GM20431 (cell line): ENCODE data around the gene CUX1.
"Not testable (repeated sequence)": the region's sequence is repeated elsewhere in the genome, so short reads cannot be mapped to it uniquely, and the experiment has no call there.

Experiments used
- in situ Hi-C: fragments of 300-500 bp; cut with MseI, MboI; formaldehyde crosslinking; loops from one replicate; pipeline ENCODE4 v1.15.0; 2020; ENCODE audit warnings: low sequenced_read_pairs; ENCODE audit not compliant: unreplicated experiment

CUX1 gene

DNA sequence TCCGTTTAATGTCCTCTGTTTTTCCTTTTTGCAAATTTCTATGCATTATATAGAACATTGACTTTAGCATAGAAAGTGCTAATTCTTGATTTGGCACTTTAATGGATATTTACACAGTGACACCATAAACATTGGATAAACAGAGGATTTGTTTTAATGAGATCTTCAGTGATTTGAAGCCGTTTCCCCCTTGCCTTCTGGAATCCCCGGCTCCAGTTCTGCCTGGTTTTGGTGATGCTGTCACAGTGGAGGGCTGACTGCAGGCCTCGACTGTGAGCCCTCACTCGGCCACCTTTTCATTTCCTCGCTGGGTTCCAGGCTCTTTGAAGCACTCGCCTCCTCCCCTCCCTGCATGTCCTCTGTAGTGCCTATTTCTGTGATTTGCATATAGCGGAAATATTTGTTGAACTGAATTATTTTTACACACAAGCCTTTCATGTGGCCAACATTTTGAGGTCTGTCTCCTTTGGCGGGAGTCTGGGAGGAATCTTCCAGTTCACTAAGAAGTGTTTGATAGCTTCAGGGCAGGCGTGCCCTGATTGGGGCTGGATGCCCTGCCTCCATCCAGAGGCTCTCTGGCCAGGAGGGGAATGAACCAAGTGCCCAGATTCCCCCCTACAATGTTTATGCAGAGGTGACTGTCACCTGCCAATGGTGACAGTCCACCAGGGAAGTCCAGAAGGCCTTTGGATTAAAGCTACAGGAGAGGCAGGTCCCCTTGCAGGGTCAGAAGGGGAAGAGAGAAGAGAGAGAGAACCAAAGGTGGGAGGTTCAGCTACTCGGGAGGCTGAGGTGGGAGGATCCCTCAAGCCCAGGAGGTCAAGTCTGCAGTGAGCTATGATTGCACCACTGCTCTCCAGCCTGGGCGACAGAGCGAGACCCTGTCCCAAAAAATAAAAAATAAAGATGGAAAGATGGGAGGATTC is 67.5 kb downstream of the CUX1 start:
- in situ Hi-C loops: no loop called here

GRCh38 chr7:101885597-101885955 is 68.2 kb downstream of the CUX1 start:
- in situ Hi-C loops: no loop called here

DNA sequence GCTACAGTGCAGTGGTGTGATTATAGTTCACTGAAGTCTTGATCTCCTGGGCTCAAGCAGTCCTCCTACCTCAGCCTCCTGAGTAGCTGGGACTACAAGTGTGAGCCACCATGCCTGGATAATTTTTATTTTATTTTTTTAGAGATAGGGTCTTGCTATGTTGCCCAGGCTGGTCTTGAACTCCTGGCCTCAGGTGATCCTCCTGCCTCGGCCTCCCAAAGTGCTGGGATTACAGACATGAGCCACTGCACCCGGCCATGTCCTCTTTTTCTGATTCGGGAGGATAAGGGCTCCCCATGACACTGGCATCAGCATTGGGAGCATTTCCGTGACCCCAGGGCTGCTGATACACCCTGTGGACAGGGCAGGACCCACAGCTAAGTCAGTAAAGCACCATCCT is 69.9 kb downstream of the CUX1 start:
- in situ Hi-C loops: not testable (repeated sequence)

DNA sequence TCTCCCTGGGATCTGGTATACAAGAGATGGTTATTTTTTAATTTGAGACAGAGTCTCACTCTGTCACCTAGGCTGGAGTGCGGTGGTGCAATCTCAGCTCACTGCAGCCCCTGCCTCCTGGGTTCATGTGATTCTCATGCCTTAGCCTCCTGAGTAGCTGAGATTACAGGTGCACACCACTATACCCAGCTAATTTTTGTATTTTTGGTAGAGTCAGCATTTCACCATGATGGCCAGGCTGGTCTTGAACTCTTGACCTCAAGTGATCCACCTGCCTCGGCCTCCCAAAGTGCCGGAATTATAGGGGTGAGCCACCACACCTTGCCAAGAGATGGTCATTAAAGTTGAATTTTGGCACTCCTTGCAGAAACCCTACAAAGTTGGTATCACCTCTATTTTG is 71.1 kb downstream of the CUX1 start:
- in situ Hi-C loops: not testable (repeated sequence)

DNA sequence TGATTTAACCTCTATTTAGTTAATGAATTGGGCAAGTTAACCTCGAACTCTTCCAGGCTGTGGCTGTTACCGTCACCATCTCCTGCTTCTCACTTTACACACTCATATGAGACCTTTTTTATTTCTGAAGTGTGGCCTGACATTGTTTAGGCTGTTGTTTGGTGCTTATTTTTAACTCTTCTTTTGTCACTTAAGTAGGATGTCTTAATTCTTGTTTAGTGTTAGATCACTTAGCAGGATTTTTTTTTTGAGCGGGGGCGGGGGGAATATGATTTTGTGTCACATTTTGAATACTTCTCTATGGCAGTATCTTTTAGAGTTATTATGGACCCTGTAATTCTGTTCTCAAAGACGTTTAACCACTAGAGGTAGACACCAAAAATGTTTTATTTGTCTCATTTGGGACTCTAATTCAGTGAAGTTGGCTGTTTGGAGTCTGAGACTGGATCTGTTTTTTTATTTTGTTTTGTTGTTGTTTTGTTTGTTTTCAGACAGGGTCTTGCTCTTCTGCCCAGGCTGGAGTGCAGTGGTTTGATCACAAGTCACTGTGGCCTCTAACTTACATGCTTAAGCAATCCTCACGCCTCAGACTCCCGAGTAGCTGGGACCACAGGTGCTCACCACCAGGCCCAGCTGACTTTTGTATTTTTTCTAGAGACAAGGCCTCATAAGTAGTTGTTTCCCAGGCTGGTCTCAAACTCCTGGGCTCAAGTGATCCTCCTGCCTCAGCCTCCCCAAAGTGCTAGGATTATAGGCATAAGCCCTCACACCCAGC is 73.5 kb downstream of the CUX1 start:
- in situ Hi-C loops: no loop called here

DNA sequence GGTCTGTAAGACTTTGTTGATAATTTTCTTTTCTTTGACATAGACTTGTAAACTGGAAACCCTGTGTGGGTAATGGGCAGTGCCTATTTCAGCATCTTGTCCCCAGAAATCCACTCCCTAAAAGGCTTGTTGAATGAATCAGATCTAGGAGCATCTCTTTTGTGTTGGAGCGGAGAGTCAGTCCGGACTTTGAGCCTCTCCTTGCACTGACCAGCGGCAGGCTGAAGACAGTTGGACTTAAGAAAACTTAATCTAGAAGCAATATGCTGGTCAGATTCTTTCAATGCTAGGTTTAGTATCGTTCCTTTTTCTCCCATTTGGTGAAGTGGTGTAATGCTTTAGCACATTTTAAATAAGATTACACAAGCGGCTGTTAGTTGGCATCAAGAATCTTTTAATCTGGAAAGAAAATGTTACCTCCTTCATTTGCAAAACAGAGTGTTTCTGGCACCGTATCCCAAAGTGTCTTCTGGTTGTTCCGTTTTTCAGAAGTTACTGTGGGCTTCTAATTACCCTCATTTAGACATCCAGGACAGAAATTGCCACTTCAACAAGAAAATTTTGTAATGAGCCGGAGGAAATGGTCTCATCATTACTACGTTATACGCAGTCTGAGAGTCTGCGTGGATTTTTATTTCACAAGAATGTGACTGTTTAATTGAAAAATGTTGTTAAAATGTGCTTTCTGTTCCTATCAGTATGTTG is 74.7 kb downstream of the CUX1 start:
- in situ Hi-C loops: no loop called here

DNA sequence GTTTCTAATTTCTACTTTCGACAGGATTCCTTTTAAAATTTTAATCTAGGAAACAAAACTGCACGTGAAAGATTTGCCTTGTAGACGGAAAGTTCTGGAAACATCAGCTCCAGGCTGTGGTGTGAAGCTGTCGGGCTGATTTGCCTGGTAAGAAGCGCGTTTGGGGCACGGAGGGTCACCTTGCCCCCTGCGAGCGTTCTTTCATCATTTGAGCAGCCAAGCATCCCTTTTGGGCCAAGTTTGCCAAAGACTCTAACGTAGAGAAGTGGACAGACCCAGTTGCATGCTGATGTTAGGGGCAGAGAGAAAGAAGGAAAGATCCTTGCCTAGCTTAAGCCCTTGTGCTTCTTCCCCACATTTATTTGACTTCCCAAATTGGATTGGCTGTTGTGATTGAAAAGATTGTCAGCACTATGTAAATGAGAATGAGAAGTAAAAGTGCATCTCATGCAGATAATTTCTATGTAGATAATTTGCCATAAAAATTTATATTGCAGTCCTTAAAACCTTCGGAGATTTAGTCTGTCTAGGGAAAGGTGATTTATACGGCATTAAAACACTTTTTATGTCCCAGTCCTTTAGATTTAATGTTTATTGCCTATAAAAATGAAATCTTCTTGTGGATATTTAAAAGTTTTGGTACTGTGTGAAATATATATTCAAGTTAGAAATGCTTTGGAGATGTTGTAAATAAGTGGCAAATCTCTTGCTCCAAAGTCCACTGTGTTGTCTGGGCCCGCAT is 76.1 kb downstream of the CUX1 start:
- in situ Hi-C loops: no loop called here

DNA sequence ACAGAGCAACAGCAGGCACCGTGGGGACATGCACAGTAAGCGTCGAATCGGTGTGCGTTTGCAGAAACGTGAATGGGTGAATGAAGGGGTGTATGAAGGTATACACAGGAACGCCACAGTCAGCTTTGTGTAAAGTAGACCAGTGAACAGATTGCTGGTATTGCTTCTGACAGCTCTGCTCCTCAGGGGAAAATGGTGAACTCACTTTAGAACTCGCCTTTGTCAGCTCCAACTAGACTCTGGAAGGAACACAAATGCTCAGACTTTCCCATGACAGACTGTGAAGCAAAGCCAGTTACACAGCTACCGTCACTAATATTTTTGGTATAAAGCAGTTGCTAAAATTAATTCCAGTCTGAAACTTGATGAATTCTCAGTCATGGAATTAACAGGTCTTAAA is 78.9 kb downstream of the CUX1 start:
- in situ Hi-C loops: no loop called here

DNA sequence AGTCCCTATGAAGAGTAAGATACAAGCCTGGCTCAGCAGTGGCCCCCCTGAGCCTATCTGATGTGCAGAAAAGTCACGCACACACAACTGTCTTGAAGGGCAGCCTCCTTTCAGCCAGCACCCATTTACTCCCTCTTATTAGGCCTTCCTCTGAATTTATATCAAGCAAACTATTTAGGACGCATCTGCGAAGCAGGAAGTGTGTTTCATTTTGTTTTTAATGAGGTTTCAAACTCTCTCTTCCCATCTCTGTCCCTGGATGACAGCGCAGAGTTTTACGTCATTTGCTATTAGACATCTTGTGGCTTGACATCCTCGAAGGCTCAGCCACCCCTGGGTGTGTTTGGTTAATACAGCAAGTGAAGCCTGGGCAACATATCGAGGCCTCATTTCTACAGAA is 79.5 kb downstream of the CUX1 start:
- in situ Hi-C loops: no loop called here

- in situ Hi-C loops: no loop called here
Measured at GRCh38 chr7:101898106-101898505, 80.7 kb downstream of the CUX1 start.

GRCh38 chr7:101899616-101900015 is 82.2 kb downstream of the CUX1 start:
- in situ Hi-C loops: no loop called here

DNA sequence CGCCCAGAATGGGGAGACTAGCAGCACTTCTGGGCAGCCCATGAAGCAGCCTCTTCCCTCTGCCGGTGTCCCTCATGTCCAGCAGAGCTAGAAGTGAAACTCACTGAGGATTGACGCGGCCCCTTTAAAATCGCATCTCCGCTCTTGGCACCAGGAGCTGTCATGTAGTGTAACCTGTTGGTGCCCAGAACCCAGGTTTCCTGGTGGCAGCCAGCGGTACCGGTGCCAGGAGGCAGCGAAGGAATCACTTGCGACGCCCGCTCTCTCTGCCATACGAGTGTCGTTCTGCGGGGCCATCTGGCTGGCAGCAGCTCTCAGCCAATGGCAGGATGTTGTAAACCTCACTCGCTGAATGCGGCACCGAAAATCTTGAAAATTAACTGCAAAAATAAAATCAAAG is 82.7 kb downstream of the CUX1 start:
- in situ Hi-C loops: no loop called here

GRCh38 chr7:101901661-101902491 is 84.5 kb downstream of the CUX1 start:
- in situ Hi-C loops: no loop called here

DNA sequence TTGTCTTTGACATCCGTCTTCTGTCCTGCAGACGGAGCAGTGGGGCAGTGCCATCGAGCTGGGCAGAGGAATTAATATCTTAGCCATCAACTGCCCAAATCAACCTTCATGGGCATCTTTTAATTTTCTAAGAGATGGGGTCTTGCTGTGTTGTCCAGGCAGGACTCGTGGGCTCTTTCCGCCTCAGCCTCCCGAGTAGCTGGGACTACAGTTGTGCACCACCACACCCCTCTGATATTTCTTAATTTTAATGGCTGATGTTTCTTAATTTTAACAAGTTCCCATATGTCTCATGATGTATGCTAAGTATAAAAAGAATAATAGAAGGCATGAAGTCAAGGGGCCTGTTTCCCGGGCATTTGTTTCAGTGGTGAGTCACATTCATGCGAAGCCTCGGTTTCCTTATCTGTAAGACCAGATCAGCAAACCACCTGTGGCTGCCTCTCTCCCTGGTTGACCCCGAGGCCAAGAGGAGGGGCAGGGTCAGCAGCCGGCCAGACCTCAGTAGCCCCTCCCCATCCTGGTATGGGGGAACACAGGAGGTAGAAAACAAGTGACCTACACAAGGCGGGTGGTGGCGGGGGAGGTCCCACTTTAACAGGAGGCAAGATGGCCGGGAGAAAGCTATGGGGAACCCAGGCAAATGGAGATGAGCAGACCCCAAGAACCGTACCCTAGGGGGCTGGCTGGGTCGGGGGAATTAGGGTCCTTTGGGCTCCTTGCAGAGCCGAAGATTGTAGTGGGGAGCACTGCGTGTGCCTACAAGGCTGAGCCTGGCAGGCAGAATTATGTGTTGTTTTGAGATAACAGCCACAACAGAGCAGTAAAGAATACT is 85.5 kb downstream of the CUX1 start:
- in situ Hi-C loops: no loop called here

DNA sequence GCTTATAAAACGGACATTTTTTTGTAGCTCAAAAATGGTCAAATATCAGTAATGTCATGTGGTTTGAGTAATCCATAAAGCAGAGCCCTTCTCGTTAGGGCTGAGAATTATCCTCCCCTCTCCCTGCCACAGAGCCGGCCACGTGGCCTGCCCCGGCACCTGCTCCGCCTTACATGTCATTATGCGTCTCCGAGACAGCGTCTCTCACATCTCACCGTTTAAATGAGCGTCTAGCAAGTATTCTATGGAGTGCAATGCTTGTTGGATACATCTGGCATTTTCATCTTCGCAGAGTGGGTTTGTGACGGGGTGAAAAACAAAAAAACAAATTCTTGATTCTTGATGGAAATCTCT is 86.1 kb downstream of the CUX1 start:
- in situ Hi-C loops: no loop called here

GRCh38 chr7:101904019-101904418 is 86.6 kb downstream of the CUX1 start:
- in situ Hi-C loops: no loop called here

DNA sequence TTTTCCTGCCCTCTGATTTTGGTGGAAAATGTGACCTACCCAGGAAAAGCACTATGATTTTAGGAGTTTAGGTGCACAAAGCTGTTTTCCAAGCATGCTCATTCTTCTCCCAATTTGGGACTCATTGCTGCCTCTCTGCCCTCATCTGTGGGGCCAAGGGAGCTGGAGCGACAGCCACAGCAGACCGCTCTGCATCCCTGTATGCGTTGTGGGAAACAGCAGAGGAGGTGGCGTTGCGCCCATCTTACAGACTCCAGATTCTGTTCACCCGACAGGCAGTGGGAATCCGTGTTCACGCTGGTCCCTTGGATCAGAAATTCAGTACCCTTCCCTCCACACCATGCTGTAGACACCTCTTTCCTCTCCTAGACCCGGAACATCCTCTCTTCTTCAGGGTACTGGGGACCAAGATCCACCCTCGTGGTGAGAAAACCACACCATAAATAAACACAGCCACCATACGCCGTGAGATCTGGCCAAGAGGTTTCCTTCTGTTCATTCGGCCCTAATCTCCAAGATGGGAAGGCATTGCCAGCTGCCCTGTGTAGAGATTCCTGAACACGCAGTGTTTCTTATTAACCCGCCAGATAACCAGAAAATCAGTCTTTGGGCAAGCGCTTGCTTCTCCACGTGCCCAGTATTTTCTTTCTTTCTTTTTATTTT is 87.9 kb downstream of the CUX1 start:
- in situ Hi-C loops: no loop called here
